ENCODE measurements around the gene OSR1.

- TF ChIP-seq, protein P1, sequence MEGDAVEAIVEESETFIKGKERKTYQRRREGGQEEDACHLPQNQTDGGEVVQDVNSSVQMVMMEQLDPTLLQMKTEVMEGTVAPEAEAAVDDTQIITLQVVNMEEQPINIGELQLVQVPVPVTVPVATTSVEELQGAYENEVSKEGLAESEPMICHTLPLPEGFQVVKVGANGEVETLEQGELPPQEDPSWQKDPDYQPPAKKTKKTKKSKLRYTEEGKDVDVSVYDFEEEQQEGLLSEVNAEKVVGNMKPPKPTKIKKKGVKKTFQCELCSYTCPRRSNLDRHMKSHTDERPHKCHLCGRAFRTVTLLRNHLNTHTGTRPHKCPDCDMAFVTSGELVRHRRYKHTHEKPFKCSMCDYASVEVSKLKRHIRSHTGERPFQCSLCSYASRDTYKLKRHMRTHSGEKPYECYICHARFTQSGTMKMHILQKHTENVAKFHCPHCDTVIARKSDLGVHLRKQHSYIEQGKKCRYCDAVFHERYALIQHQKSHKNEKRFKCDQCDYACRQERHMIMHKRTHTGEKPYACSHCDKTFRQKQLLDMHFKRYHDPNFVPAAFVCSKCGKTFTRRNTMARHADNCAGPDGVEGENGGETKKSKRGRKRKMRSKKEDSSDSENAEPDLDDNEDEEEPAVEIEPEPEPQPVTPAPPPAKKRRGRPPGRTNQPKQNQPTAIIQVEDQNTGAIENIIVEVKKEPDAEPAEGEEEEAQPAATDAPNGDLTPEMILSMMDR (conservative IDR thresholded peaks at IDR 0.05; ENCODE audit: low read depth, low read length) = no peak
- TF ChIP-seq EZH2 (IDR thresholded peaks at IDR 0.05; ENCODE audit: borderline replicate concordance, low read depth, low read length, poor library complexity, severe bottlenecking) = no peak
These were observed 4.7 kb downstream of the OSR1 start for GRCh38 chr2:19353721-19354050.

Measured in A673 (cell line).